BLaER1 treated with 17β-estradiol and CSF1 and Interleukin-3, amounts not matched to agents 10 nM and 100 nM (cell line): ENCODE measurements around the gene ETV1.

Source experiments
- H3K27ac ChIP-seq, 11 experiments: shearing (Covaris generic); formaldehyde crosslinking; 2 replicates each; pipeline ENCODE4 v1.8.1; 2022
- H3K27me3 ChIP-seq, 11 experiments: shearing (Covaris generic); formaldehyde crosslinking; 2 replicates each; pipeline ENCODE4 v1.8.1; 2022
- H3K36me3 ChIP-seq, 11 experiments: shearing (Covaris generic); formaldehyde crosslinking; 2 replicates each; pipeline ENCODE4 v1.8.1; 2022
- H3K4me1 ChIP-seq, 10 experiments: shearing (Covaris generic); formaldehyde crosslinking; 2 replicates each; pipeline ENCODE4 v1.8.1; 2022
- H3K4me2 ChIP-seq, 11 experiments: shearing (Covaris generic); formaldehyde crosslinking; 2 replicates each; pipeline ENCODE4 v1.8.1; 2022
- H3K4me3 ChIP-seq, 10 experiments: shearing (Covaris generic); formaldehyde crosslinking; 2 replicates each; pipeline ENCODE4 v1.8.1; 2022
- H3K9ac ChIP-seq, 11 experiments: shearing (Covaris generic); formaldehyde crosslinking; 2 replicates each; pipeline ENCODE4 v1.8.1; 2022
- H3K9me3 ChIP-seq, 11 experiments: shearing (Covaris generic); formaldehyde crosslinking; replicated peaks in 1 of 11; 2 replicates each; pipeline ENCODE4 v1.8.1; 2022
- H4K20me1 ChIP-seq, 11 experiments: shearing (Covaris generic); formaldehyde crosslinking; 2 replicates each; pipeline ENCODE4 v1.8.1; 2022
- Cebpa-rat ChIP-seq, 11 experiments: shearing (Covaris generic); IDR thresholded peaks; 2 replicates each; pipeline ENCODE4 v1.8.1; 2022

Gene ETV1

GRCh38 chr7:13898957-13899670 lies 90.4 kb downstream of the ETV1 start:
- Histone ChIP-seq H3K4me3 (no peak overlapping the region), H3K4me1 (peaks cover 0 to 10% (median 0%) of the 10 kb centered on the region in 10 experiments; a peak in 5 of 20 replicates), H3K9me3 (no peaks in the 10 kb centered on the region), H3K9ac (no peak overlapping the region), H3K36me3 (no peaks in the 10 kb centered on the region), H3K4me2 (peak overlapping the region in 3 of 11 experiments; percentile 5 to 30 (median 6); a peak in 2 of 22 replicates), H4K20me1 (no peaks in the 10 kb centered on the region), H3K27me3 (no peaks in the 10 kb centered on the region), H3K27ac (no peak overlapping the region)
- no peak for TF ChIP-seq Cebpa-rat (IDR thresholded peaks at IDR 0.05)

GRCh38 chr7:13897819-13898218 lies 91.6 kb downstream of the ETV1 start:
- no peak for TF ChIP-seq Cebpa-rat (IDR thresholded peaks at IDR 0.05)
- Histone ChIP-seq H3K9ac (no peak overlapping the region), H3K36me3 (no peaks in the 10 kb centered on the region), H3K4me2 (no peak overlapping the region), H3K27me3 (no peaks in the 10 kb centered on the region), H4K20me1 (no peaks in the 10 kb centered on the region), H3K4me1 (peaks cover 0 to 10% (median 0%) of the 10 kb centered on the region in 10 experiments; a peak in 2 of 20 replicates), H3K4me3 (no peak overlapping the region), H3K27ac (no peak overlapping the region), H3K9me3 (no peaks in the 10 kb centered on the region)

- Histone ChIP-seq H3K4me2 (no peak overlapping the region), H3K9ac (no peak overlapping the region), H3K9me3 (no peaks in the 10 kb centered on the region), H3K27me3 (no peaks in the 10 kb centered on the region), H3K27ac (no peak overlapping the region), H3K36me3 (no peaks in the 10 kb centered on the region), H4K20me1 (no peaks in the 10 kb centered on the region), H3K4me1 (peaks cover 0 to 10% (median 0%) of the 10 kb centered on the region in 10 experiments; a peak in 2 of 20 replicates), H3K4me3 (no peak overlapping the region)
- no peak for TF ChIP-seq Cebpa-rat (IDR thresholded peaks at IDR 0.05)
Measured at GRCh38 chr7:13894954-13895353, 94.5 kb downstream of the ETV1 start.

- Histone ChIP-seq H3K4me1 (peaks cover 0 to 6% (median 0%) of the 10 kb centered on the region in 10 experiments; a peak in 2 of 20 replicates), H4K20me1 (no peaks in the 10 kb centered on the region), H3K9ac (no peak overlapping the region), H3K9me3 (no peaks in the 10 kb centered on the region), H3K27ac (no peak overlapping the region), H3K27me3 (no peaks in the 10 kb centered on the region), H3K4me2 (no peak overlapping the region), H3K4me3 (no peak overlapping the region), H3K36me3 (no peaks in the 10 kb centered on the region)
- TF ChIP-seq Cebpa-rat (IDR thresholded peaks at IDR 0.05), result no peak
Measured at GRCh38 chr7:13894377-13894776, 95.1 kb downstream of the ETV1 start.

- no peak overlapping the region for H3K9ac ChIP-seq
Measured at GRCh38 chr7:13890793-13891192, 98.7 kb downstream of the ETV1 start.

GRCh38 chr7:13886356-13886755 lies 103.1 kb downstream of the ETV1 start:
- Histone ChIP-seq H3K9ac (no peak overlapping the region), H3K27ac (no peak overlapping the region), H3K4me1 (no peaks in the 10 kb centered on the region), H3K4me2 (no peak overlapping the region), H3K9me3 (no peaks in the 10 kb centered on the region), H3K4me3 (no peak overlapping the region), H4K20me1 (no peaks in the 10 kb centered on the region), H3K36me3 (no peaks in the 10 kb centered on the region), H3K27me3 (peaks cover 0 to 4% (median 0%) of the 10 kb centered on the region in 11 experiments; a peak in 1 of 22 replicates)
- TF ChIP-seq Cebpa-rat (IDR thresholded peaks at IDR 0.05), result no peak

More at GRCh38 chr7:13890793-13891192, 98.7 kb downstream of the ETV1 start:
- TF ChIP-seq Cebpa-rat (IDR thresholded peaks at IDR 0.05), result no peak
- Histone ChIP-seq H3K4me3 (no peak overlapping the region), H3K36me3 (no peaks in the 10 kb centered on the region), H3K4me2 (no peak overlapping the region), H3K4me1 (no peaks in the 10 kb centered on the region), H3K27me3 (no peaks in the 10 kb centered on the region), H4K20me1 (no peaks in the 10 kb centered on the region), H3K27ac (no peak overlapping the region), H3K9me3 (no peaks in the 10 kb centered on the region)

GRCh38 chr7:13882051-13882450 lies 107.4 kb downstream of the ETV1 start:
- Histone ChIP-seq H3K4me3 (no peak overlapping the region), H3K4me1 (no peaks in the 10 kb centered on the region), H3K9me3 (0 out of 22 replicates have a peak, but pooled peaks cover 0 to 7% (median 0%) of the 10 kb centered on the region in 11 experiments), H3K36me3 (no peaks in the 10 kb centered on the region), H3K4me2 (no peak overlapping the region), H3K9ac (no peak overlapping the region), H3K27ac (no peak overlapping the region), H4K20me1 (no peaks in the 10 kb centered on the region), H3K27me3 (peaks cover 0 to 4% (median 0%) of the 10 kb centered on the region in 11 experiments; a peak in 1 of 22 replicates)
- TF ChIP-seq Cebpa-rat (IDR thresholded peaks at IDR 0.05), result no peak

- Histone ChIP-seq H3K4me3 (no peak overlapping the region), H3K4me2 (no peak overlapping the region), H3K27me3 (peaks cover 0 to 4% (median 0%) of the 10 kb centered on the region in 11 experiments; a peak in 1 of 22 replicates), H3K4me1 (no peaks in the 10 kb centered on the region), H4K20me1 (no peaks in the 10 kb centered on the region), H3K9me3 (0 out of 22 replicates have a peak, but pooled peaks cover 0 to 10% (median 0%) of the 10 kb centered on the region in 11 experiments), H3K9ac (no peak overlapping the region), H3K27ac (no peak overlapping the region), H3K36me3 (no peaks in the 10 kb centered on the region)
- no peak for TF ChIP-seq Cebpa-rat (IDR thresholded peaks at IDR 0.05)
Measured at GRCh38 chr7:13880789-13881188, 108.7 kb downstream of the ETV1 start.

- Histone ChIP-seq H3K4me3 (no peak overlapping the region), H3K36me3 (no peaks in the 10 kb centered on the region), H3K27ac (no peak overlapping the region), H3K9me3 (0 out of 22 replicates have a peak, but pooled peaks cover 0 to 10% (median 0%) of the 10 kb centered on the region in 11 experiments), H3K4me1 (peaks cover 0 to 3% (median 0%) of the 10 kb centered on the region in 10 experiments; a peak in 3 of 20 replicates), H3K9ac (no peak overlapping the region), H3K4me2 (no peak overlapping the region), H4K20me1 (no peaks in the 10 kb centered on the region), H3K27me3 (peaks cover 0 to 7% (median 0%) of the 10 kb centered on the region in 11 experiments; a peak in 1 of 22 replicates)
- TF ChIP-seq Cebpa-rat (IDR thresholded peaks at IDR 0.05), result no peak
Measured at GRCh38 chr7:13879994-13880686, 109.3 kb downstream of the ETV1 start.
